ENCODE measurements around the gene MYO7A.

Gene MYO7A

DNA sequence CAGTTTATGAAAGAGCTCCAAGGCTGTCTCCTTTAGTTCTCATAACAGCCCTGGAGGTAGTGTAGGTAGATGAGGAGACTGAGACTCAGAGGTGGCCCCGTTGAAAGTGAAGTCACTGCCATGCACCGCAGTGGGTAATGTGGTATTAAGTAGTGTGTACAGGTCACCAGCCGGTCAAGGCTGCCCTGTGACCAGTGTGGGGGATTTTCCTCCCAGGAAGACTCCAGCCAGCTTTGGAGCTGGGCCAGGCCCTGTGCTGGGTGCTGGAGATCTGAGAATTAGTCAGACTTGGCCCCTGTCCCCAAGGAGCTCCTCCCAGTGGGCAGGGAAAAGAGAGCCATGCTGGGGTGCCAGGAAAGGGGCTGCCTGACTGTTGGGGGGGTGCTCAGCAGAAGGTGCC is 20.1 kb upstream of the MYO7A start:
- no peaks in the 10 kb centered on the region for H3K36me3 ChIP-seq
- no peaks in the 10 kb centered on the region for H3K27me3 ChIP-seq (ENCODE audit: insufficient read depth, low read depth, severe bottlenecking)
- TF ChIP-seq, protein P1, sequence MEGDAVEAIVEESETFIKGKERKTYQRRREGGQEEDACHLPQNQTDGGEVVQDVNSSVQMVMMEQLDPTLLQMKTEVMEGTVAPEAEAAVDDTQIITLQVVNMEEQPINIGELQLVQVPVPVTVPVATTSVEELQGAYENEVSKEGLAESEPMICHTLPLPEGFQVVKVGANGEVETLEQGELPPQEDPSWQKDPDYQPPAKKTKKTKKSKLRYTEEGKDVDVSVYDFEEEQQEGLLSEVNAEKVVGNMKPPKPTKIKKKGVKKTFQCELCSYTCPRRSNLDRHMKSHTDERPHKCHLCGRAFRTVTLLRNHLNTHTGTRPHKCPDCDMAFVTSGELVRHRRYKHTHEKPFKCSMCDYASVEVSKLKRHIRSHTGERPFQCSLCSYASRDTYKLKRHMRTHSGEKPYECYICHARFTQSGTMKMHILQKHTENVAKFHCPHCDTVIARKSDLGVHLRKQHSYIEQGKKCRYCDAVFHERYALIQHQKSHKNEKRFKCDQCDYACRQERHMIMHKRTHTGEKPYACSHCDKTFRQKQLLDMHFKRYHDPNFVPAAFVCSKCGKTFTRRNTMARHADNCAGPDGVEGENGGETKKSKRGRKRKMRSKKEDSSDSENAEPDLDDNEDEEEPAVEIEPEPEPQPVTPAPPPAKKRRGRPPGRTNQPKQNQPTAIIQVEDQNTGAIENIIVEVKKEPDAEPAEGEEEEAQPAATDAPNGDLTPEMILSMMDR (IDR thresholded peaks at IDR 0.05; ENCODE audit: low read depth, low read length), result no peak
- no peaks in the 10 kb centered on the region for H3K9me3 ChIP-seq (ENCODE audit: severe bottlenecking)
- no peak overlapping the region for H3K27ac ChIP-seq
- H3K4me3 ChIP-seq (ENCODE audit: low read depth, low read length), result no peak overlapping the region
- DNase-seq, result no peak

DNA sequence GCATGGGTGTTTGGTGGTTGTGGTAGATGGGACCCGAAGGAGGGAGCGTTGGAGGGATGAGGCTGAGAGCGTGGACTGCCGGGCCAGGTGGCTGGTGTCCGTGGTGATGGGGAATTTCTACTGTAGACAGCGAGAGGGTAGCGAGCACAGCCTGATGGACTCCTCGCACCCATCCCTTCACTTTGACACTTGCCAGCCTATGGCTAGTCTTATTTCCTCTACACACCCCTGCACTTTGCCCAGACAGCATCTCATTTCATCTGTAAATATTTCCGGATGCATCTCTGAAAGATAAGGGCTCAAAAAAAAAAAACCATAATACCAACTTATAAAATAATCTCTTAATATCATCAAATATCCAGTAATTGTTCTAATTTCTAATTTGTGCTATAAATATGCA is 19.6 kb upstream of the MYO7A start:
- Histone ChIP-seq H3K4me3 (ENCODE audit: low read depth, low read length) (no peak overlapping the region), H3K36me3 (no peaks in the 10 kb centered on the region), H3K9me3 (ENCODE audit: severe bottlenecking) (no peaks in the 10 kb centered on the region), H3K27me3 (ENCODE audit: insufficient read depth, low read depth, severe bottlenecking) (no peaks in the 10 kb centered on the region), H3K27ac (no peak overlapping the region)
- TF ChIP-seq, protein P1 (IDR thresholded peaks at IDR 0.05; ENCODE audit: low read depth, low read length), result no peak
- DNase-seq, result no peak

DNA sequence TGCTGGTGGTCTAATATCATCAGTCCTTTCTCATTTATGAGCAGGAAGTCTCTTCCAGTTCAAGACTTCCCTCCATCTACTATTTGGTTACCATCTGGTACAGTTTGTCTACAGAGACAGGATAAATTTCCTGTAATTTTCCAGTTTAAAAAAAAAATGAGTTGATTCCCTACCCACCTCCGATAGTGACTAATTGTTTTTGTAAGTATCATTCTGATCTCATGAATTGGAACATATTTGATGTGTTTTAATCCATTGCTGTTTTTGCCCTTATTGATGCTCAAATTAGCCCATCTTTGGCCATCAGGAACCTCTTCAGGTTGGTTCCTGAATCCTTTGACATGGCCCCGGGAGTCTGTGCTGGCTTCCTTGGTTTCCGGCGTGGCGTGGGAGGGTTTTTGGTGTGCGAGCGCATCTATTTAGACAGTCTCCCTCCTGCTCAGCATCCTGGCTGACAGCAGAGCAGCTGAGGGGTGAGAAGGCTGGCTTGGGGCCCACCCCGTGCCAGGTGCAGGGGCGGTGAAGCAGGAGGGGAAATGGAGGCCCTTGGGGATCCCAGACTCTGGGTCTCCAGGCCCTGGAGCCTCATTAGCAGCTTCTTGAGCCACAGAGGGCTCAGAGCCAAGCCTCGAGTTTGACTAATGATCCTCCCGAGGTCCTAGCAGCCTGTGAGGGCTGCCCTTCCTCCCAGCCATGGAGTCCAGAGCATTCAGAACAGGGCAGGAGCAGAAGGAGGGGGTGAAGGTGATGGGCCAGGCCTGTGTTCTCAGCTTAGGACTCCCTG is 18.6 kb upstream of the MYO7A start:
- Histone ChIP-seq H3K36me3 (no peaks in the 10 kb centered on the region), H3K9me3 (ENCODE audit: severe bottlenecking) (no peaks in the 10 kb centered on the region), H3K27me3 (ENCODE audit: insufficient read depth, low read depth, severe bottlenecking) (no peaks in the 10 kb centered on the region), H3K4me3 (ENCODE audit: low read depth, low read length) (no peak overlapping the region), H3K27ac (no peak overlapping the region)
- TF ChIP-seq, protein P1 (IDR thresholded peaks at IDR 0.05; ENCODE audit: low read depth, low read length), result no peak
- no peak for DNase-seq

GRCh38 chr11:77110836-77111235 is 17.2 kb upstream of the MYO7A start:
- TF ChIP-seq, protein P1 (IDR thresholded peaks at IDR 0.05; ENCODE audit: low read depth, low read length), result no peak
- no peak overlapping the region for H3K4me3 ChIP-seq (ENCODE audit: low read depth, low read length)
- no peaks in the 10 kb centered on the region for H3K27me3 ChIP-seq (ENCODE audit: insufficient read depth, low read depth, severe bottlenecking)
- no peak for DNase-seq
- no peak overlapping the region for H3K27ac ChIP-seq
- no peaks in the 10 kb centered on the region for H3K36me3 ChIP-seq
- no peaks in the 10 kb centered on the region for H3K9me3 ChIP-seq (ENCODE audit: severe bottlenecking)

DNA sequence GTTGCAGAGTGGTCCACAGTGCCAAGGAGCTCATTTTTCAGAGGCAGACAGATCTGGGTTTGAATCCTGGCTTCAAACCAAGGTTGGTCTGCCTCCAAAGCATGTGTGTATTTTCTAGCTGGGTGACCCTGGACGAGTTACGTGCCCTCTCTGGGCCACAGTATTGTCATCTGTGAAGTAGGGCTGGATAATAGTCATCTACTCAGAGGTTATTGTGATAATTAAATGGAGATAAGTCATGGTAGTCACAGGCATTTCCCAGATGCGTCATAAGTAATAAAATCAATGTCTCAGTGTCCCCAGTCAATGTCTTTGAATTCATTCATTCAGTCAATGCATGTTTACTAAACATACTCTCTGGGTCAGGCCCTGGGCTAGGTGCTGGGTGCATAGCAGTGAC is 16.8 kb upstream of the MYO7A start:
- Histone ChIP-seq H3K27me3 (ENCODE audit: insufficient read depth, low read depth, severe bottlenecking) (no peaks in the 10 kb centered on the region), H3K36me3 (no peaks in the 10 kb centered on the region), H3K9me3 (ENCODE audit: severe bottlenecking) (no peaks in the 10 kb centered on the region), H3K4me3 (ENCODE audit: low read depth, low read length) (no peak overlapping the region), H3K27ac (no peak overlapping the region)
- TF ChIP-seq, protein P1 (IDR thresholded peaks at IDR 0.05; ENCODE audit: low read depth, low read length), result no peak
- no peak for DNase-seq

- no peaks in the 10 kb centered on the region for H3K27me3 ChIP-seq (ENCODE audit: insufficient read depth, low read depth, severe bottlenecking)
- TF ChIP-seq, protein P1 (IDR thresholded peaks at IDR 0.05; ENCODE audit: low read depth, low read length), result no peak
- no peak overlapping the region for H3K27ac ChIP-seq
Observed at GRCh38 chr11:77111946-77112345, 16.1 kb upstream of the MYO7A start.

More at GRCh38 chr11:77111946-77112345, 16.1 kb upstream of the MYO7A start:
- DNase-seq, result no peak
- Histone ChIP-seq H3K9me3 (ENCODE audit: severe bottlenecking) (no peaks in the 10 kb centered on the region), H3K4me3 (ENCODE audit: low read depth, low read length) (no peak overlapping the region), H3K36me3 (no peaks in the 10 kb centered on the region)

Data from WERI-Rb-1 (cell line).